SK-MEL-5 (cell line): Measurements from ENCODE around the gene CARD8. TPM values are rescaled to one million over a fixed set of nuclear protein-coding genes. Genes with fewer than 3 reads are reported as not detected.
"Not testable (repeated sequence)": the region's sequence is repeated elsewhere in the genome, so short reads cannot be mapped to it uniquely, and the experiment has no call there.

Source experiments
- DNase-seq: peaks from one replicate; pipeline ENCODE4 v3.0.0-alpha.2; 2016; ENCODE audit warnings: low read depth, low spot score
- in situ Hi-C: cut with HindIII; loops from 2 replicates; pipeline ENCODE4 v1.10.0; 2016; ENCODE audit warnings: low sequenced_read_pairs, high pct_unique_total_duplicates, low pct_unique_long_range_greater_than_20kb
- total RNA-seq: library from RNA; depleted of rRNA; stranded (reverse); fragments of >200 nt; shearing (Covaris generic); gene quantifications from 2 replicates; pipeline ENCODE4 v1.2.3, GENCODE V29; 2014

CARD8 gene
- total RNA-seq, 1 experiment from 2014 or later = 12.5 TPM

- no peak for DNase-seq
Observed at GRCh38 chr19:48274173-48274572, 18.5 kb upstream of the CARD8 start.

GRCh38 chr19:48271531-48272151, 15.9 kb upstream of the CARD8 start:
- in situ Hi-C loops = no loop called here
- peak; percentile 88 for DNase-seq

More at GRCh38 chr19:48274173-48274572, 18.5 kb upstream of the CARD8 start:
- in situ Hi-C loops = no loop called here

GRCh38 chr19:48269617-48270026, 13.9 kb upstream of the CARD8 start:
- in situ Hi-C loops = not testable (repeated sequence)
- peak; percentile 69 for DNase-seq

- DNase-seq, in situ Hi-C loops: not testable (repeated sequence)
Observed at GRCh38 chr19:48265326-48265725, 9.6 kb upstream of the CARD8 start.

- in situ Hi-C loops, DNase-seq: not testable (repeated sequence)
Observed at GRCh38 chr19:48260359-48260714, 4.6 kb upstream of the CARD8 start.

GRCh38 chr19:48258992-48259391, 3.3 kb upstream of the CARD8 start:
- in situ Hi-C loops, DNase-seq: not testable (repeated sequence)

- in situ Hi-C loops = no loop called here
Observed at GRCh38 chr19:48258350-48258749, 2.6 kb upstream of the CARD8 start.

GRCh38 chr19:48254529-48254970, 1.2 kb downstream of the CARD8 start:
- no peak for DNase-seq
- in situ Hi-C loops = no loop called here

More at GRCh38 chr19:48258350-48258749, 2.6 kb upstream of the CARD8 start:
- no peak for DNase-seq

GRCh38 chr19:48253999-48254398, 1.7 kb downstream of the CARD8 start:
- no peak for DNase-seq
- in situ Hi-C loops = no loop called here

GRCh38 chr19:48252609-48253008, 3.1 kb downstream of the CARD8 start:
- in situ Hi-C loops = no loop called here
- DNase-seq = no peak

GRCh38 chr19:48250290-48251025, 5.3 kb downstream of the CARD8 start:
- DNase-seq = no peak
- in situ Hi-C loops = no loop called here

- no peak for DNase-seq
- in situ Hi-C loops = no loop called here
Observed at GRCh38 chr19:48249502-48250014, 6.2 kb downstream of the CARD8 start.

GRCh38 chr19:48248081-48248833, 7.5 kb downstream of the CARD8 start:
- in situ Hi-C loops = no loop called here

GRCh38 chr19:48247212-48247611, 8.5 kb downstream of the CARD8 start:
- in situ Hi-C loops = no loop called here
- DNase-seq = no peak

More at GRCh38 chr19:48248081-48248833, 7.5 kb downstream of the CARD8 start:
- no peak for DNase-seq

- in situ Hi-C loops = no loop called here
- no peak for DNase-seq
Observed at GRCh38 chr19:48246101-48246500, 9.6 kb downstream of the CARD8 start.

GRCh38 chr19:48244281-48244680, 11.4 kb downstream of the CARD8 start:
- no peak for DNase-seq
- in situ Hi-C loops = no loop called here

- DNase-seq, in situ Hi-C loops: not testable (repeated sequence)
Observed at GRCh38 chr19:48241771-48242170, 13.9 kb downstream of the CARD8 start.

GRCh38 chr19:48239582-48240141, 16.1 kb downstream of the CARD8 start:
- in situ Hi-C loops = no loop called here
- DNase-seq = no peak
